Cerebellar cortex (tissue), 1 donor: ENCODE results near the gene MBNL2.

Experiments used
- DNase-seq: peaks from one replicate; pipeline ENCODE4 v3.0.0-alpha.2; 2015; ENCODE audit warnings: low spot score

The MBNL2 gene

DNA sequence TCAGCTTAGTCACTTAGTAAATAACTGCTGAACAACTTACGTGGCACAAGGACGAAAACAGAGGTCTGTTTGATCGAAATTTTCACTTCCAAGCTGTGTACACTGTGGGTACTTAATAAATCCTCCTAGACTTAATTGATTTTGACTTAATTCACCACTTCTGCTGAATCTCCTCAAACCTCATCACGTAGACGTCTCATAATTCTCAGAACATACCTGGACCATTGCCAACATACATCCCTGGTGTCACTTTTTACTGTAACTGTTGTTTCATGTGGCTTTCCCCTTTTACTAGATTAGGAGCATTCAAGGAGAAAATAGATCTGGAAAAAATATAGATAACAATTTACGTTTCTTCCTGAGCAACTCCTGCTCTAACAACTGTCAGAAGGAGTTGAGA is 105.0 kb downstream of the MBNL2 start:
- DNase-seq = no peak

DNA sequence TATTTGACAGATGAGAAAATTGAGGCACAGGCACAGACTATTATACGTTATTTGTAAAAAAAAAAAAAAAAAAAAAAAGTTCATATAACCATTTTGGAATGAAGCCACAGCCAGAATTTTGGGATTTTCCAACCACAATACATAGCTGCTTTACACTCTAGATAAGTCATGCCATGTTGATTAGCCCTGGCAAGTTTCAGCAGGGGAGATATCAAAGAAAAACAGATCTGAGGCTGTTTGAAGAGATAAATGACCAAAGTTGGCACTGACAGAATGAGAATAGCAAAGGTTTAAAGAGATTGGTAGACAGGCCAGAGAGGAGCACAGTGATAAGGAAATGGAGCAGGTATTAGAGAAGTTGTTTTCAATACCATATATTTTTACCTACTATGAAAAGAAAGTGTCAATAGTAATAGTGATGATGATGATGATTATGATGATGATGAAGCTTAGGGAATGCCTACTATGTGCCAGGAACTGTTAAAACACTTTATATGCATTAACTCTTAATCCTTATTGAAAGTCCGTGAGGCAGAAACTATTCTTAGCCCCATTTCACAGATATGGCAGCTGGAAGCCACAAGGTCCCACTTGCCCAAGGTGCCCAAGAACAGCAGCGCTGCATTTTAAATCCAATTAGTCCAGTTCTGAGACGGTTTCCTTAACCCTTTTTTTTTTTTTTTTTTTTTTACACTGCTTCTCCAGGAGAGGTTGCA is 105.5 kb downstream of the MBNL2 start:
- DNase-seq = no peak

DNA sequence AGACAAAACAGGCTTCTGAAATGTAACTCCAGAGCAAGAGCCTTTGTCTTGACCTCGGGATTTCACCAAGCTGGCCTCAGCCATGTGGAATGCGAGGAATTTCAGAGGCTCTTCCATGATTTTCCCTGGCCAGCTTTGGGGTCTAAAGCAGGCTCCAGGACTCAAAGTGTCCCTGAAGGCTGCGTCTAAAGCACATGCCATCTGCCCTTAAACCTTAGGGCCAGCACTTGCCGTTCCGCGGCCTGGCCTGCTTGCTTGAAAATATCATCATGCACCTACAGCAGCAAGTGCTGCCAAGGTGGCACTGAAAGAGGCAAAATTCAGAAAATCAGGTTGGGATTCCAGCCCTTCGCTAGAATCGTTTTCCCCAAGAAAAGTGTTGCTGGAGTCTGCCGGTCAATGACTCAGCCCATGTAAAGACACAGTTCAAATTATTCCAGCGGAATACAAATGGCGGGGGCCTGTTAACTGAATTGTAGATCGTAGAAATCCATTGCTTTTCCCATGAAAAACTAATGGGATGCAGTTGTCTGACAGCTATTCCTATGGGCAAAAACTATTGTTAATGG is 106.2 kb downstream of the MBNL2 start:
- DNase-seq = peak; percentile 79

DNA sequence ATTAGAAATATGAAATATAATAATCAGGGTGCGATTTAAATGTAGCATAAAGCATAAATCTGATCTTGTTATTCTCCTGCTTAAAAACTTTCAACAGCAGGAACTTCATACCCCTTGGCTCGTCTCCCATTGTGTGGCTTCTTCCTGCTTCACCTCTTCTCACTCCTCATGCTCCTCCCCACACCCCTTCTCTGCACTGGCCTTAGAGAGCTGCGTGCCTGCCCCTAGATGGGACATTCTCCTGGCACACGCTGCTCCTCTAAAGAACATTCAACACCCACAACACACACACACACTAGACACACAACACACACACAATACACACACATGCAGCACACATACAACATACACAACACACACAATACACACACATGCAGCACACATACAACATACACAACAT is 107.2 kb downstream of the MBNL2 start:
- DNase-seq = no peak

DNA sequence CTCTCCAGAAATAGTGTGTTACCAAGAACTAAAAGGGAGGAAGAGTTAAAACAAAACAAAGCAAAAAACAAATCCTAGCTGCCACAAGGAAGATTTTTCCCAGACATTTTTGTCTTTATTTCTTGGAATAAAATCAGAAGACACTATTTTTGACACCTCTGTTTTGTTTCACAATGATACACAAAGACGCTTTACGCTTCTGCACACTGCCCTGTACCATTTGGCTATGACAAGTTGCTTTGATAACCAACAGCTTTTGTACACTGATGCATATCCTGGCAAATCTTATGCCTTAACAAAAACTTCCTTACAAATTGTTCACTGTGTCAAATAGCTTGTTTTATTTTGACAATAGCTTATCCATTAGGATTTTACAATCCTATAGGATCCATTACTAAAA is 108.3 kb downstream of the MBNL2 start:
- no peak for DNase-seq

DNA sequence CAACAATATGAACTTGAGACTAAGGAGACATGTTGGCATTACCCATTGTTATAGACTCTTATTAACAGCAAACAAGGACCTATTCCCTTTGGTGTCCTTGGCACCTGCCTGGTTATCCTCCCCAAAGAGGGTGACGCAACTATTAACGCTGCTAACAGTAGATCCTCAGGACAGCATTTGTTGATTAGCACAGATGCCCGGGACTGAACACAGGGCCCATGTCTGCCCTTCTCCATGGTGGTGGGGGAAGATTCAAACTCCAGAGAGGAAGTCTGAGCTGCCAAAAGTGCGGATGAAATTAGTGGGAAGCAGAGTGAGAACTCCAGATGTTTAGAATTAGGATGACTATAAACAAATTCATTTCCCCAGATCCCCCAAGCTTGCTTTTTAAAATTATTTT is 110.6 kb downstream of the MBNL2 start:
- DNase-seq = no peak

DNA sequence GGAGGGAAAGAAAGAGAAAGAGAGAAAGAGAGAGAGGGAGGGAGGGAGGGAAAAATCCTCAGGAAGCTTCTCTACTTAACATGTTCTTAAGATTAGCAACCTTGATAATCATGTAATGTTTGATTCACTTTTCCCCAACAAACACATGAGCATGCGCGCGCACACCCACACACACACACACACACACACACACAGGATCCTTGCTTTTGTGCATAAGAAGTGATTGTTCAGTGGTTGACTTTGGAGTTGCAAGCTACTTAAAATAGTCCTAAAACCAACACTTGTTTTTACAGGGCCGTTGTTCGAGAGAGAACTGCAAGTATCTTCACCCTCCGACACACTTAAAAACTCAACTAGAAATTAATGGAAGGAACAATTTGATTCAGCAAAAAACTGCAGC is 111.8 kb downstream of the MBNL2 start:
- DNase-seq = no peak

DNA sequence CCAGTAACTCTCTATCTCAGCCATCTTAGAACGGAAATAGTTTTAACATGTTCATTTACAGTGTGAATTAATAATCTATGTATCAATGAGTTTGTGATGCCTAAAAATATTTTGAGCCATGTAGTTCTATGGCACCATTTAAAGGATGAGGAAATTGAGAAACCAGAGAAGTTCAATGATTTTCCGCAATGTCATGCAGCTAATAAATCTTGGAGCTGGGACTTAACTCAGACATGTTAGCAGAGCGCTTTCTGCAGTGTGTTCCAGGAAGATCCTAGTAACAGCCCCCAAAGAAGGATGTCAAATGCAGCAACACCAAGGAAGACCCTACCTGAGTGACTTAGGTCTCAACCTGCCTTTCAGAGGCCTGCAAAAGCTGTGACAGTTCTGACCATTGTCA is 112.6 kb downstream of the MBNL2 start:
- no peak for DNase-seq

DNA sequence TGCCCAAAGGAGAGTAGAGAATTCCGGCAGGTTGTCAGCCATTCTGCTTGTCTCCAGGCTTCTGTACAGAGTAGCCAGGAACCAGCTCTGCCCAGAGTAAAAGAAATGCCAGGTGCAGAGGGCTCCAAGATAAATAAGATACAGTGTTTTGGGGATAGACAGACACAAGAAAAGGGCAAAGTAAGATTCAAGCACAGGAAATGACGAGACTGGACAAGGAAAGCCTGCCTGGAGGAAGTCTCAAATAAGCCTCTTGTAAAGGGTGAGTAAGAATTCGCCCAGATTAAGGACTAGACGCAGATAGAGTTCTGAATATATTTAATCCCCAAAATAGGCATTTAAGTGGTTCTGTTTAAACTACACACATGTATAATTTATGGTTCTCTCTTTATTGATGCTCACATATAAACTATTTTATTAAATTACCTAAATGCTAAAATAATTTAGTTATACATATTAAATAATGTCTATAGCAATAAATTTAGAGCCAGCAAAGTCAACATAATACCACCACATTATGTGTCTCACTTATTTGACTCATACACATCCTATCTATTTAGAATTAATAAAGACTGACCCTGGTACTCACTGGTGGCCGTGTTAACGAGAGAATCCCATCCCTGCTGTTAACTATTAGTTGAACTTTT is 113.5 kb downstream of the MBNL2 start:
- DNase-seq = no peak

DNA sequence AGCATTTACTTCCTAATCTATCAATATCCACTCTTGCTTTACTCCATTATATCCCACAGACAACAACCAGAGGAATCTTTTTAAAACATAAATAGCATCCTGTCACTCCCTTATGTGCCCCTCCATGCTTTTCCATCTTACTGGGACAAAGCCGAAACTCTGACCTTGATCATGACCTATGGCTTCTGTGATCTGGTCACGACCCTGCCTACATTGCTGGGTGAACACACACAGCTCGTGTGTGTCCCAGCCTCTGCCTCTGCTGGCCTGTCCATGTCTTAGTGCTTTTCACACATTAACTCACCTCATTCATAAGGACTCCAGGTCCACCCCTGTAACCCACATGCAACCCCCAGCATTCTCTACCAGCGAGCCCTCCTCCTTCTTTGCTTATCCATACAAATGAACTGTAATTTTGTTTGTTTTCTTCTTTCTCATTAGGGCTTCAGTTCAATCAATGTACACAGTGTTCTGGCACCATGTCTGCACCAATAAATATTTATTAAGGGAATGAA is 115.9 kb downstream of the MBNL2 start:
- DNase-seq = no peak

DNA sequence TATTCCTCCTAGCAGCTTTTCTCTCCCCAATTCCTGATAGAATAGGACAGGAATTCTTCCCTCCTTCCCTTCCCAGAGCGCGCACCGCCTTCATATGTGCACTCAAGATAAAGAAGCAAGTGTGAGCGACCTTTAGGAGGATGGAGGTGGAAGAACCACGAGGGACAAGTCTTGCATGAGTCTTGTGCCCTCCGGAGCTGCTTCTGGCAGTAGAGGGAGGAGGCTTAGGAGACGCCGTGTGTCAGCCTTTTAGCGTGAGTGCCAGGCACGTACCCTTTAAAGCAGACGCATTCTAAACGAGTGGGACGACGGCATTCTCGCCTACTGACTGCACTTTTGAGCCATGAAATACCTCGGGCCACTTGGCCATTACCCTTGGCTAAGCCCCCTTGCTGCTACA is 116.4 kb downstream of the MBNL2 start:
- no peak for DNase-seq

DNA sequence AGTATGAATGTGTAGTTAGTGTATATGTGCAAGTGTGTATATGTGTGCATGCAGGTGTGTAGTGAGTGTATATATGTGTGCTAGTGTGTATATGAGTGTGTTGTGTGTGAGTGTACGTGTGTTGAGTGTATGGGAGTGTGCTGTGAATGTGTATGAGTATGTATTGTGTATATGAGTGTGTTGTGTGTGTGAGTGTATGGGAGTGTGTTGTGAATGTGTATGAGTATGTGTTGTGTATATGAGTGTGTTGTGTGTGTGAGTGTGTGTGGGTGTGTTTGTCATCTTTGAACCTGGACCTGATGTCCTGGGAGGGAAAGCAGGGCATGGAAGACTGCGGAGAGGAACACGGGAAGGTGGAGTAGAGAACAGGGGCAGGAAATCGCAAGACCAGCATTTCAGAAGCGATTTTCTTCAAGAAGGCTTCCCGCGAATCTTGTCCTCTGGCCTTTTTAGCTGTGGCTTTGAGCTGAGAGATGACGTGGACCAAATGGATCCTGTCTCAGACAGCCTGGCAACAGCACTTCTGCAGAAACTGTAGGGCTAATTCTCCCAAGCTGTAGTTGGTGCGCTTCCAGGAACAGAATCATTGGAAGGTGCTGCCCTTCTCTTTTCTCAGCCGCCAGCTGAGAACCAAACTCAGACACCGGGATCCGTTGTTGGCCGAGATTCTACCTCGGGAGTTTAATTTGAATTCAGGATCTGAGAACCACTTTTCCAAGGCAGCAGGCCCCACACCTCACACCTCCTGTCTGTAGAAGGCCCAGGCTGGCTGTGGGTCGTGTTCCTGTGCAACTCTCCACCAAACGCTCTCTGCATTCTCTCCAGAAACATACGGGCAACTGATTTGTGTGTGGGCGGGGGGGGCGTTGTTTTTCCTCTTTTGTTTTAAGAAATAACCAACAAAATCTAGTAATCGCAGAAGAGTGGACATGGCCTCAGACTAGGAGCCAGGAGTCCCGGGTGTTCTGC is 117.2 kb downstream of the MBNL2 start:
- peak; percentile 85 for DNase-seq

DNA sequence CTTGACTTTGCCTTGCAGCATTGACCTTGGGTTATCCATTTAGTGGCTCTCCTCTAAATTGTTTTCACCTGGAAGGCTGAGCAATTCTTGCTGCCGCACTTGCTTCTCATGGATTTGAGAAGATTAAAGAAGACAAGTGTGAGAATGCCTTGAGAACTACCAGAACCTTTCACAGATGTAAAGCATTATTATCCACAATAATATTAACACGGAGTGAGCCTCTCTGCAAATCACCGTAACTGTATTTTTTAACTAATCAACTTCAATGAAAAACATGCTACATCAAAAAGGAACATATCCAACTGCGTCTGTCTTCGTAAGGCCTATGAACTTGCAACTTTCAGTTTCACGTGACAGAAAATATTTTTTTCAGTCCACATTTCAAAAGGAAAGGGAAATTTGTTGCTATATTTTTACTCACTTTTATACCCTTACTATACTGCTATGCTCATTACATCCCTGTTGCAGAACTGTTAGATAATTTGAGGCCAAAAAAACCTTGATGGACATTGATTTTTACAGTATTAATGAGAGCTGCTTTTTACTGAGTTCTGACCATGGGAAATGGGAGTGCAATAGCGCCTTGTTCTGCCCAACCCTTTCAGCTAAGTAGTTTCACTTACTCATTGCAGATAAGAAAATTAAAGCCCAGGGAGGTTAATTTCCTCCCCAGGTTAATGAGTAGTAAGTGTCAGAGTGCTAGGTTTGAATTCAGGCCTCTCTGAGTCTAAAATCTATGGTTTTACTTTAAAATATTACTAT is 118.0 kb downstream of the MBNL2 start:
- DNase-seq = no peak

DNA sequence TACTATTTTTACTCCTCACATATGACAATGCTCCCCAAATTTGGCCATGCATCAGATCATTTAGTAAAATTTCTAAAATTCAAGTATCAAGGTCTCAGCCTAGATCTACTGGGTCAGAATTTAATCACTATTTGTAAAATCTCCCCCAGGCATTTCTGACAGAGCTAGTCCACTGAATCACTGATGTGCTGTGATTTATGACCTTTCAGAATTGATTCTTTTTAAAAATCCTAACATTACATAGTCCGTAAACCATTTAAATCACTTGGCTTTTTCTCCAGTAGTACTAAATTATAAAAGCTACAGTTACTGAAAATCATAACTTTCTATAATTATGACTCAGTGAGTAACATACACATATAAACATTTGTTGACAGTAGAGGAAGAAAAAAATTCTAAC is 119.0 kb downstream of the MBNL2 start:
- no peak for DNase-seq

DNA sequence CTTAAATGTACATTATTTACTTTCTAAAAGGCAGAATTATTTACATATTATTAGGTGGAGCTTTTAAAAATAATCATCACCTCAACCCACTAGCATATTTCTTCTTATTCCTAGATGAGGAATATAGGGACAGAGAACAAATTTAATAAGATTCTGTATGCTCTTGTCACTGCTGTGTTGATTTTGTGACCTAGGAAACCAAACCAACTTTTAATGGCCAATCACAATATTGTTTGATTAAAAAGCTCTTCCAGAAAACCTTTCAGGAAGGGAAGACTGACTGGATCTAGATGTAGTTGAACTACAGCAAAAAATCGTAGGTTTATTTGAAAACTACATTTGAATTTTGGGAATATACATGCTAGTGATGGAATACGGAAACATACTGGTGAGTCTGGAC is 120.0 kb downstream of the MBNL2 start:
- DNase-seq = no peak

DNA sequence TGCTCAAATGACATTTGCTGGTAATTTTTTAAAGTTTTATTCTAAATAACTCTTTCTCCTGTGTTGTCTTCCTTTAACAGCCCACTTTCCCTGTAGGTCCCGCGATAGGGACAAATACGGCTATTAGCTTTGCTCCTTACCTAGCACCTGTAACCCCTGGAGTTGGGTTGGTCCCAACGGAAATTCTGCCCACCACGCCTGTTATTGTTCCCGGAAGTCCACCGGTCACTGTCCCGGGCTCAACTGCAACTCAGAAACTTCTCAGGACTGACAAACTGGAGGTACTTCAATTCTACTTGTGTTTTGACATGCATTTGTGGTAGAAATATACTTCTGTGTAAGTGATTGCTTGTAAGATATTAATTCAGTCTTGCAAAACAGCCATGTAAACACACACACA is 120.8 kb downstream of the MBNL2 start:
- DNase-seq = no peak

DNA sequence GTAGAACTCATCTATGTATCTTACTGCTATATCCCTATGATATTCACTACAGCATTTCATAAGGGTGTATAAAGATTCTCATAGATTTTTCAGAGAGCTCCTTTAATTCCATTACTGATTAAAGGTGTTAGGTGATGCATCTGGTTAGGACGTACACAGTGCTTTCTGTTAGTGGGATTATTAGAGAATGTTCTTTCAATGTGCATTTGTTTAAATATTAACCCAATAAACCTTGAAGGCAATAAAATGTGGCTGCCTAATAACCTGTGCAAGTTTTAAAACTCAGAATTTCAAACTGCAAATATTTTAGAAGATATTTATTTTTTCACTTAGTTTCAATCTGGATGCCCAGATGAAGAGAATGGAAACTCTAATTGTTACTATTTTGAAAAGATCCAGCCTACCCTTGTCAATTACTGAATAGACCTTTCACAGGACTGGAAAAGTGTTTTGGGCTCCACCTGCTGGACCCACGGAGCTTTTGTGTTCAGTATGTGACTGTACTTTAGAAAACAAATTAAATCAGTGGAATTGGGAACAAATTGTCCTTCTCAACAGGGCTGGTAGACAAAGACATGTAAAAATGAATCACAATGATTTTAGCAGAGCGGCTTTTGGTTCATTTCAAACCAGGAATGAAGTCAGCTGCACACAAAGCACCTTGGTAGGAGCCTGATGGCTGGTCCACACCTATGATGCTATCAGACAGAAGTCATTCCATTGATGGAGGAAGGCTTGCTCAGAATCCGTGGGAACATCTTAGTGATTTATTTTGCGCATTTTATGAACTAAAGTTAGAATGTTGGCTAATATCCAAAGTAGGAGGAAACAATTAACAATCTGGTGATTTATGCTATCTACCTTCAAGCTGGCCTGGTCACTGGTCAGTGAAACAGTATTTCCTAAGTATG is 122.4 kb downstream of the MBNL2 start:
- DNase-seq = peak; percentile 87

DNA sequence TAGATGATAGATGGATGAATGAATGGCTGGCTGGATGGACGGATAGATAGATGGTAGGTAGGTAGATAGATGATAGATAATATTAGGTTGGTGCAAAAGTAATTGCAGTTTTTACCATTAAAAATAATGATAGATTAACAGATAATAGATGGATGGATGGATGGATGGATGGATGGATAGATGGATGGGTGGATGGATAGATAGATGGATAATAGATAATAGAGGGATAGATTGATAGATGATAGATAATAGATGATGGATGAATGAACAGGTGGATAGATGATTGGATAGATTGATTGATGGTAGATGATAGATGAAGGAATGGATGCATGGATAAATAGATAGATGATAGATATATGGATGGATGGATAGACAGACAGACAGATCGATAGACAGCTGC is 124.0 kb downstream of the MBNL2 start:
- DNase-seq = no peak

DNA sequence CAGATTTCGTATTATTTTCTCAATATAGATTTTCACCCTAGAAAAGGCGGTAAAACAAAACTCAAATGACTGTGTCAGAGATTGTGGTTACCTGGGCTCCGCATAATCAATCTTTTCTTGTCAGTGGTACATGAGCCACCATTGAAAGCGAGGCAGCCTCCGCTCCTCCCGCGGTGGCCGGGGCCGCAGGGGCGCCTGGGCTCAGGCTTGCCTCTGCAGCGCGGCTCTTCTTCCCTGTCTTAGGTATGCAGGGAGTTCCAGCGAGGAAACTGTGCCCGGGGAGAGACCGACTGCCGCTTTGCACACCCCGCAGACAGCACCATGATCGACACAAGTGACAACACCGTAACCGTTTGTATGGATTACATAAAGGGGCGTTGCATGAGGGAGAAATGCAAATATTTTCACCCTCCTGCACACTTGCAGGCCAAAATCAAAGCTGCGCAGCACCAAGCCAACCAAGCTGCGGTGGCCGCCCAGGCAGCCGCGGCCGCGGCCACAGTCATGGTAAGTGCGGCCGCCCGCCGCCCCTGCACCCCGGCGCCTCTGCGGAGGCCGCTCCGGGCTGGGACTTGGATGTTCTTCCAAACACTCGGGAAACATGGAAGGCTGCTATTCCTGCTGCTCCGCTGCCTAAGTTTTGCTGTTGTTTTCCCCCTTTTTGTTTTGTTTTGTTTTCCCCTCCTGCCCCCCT is 124.6 kb downstream of the MBNL2 start:
- DNase-seq = no peak
